GM21825 (cell line): Measurements from ENCODE around the gene INPP5E.
"Not testable (repeated sequence)": the region's sequence is repeated elsewhere in the genome, so short reads cannot be mapped to it uniquely, and the experiment has no call there.

Experiments used
- ATAC-seq: cut with Tn5 transposase; IDR thresholded peaks from one replicate; pipeline ENCODE4 v1.9.1; 2021; ENCODE audit warnings: mild to moderate bottlenecking, moderate library complexity; ENCODE audit not compliant: unreplicated experiment

INPP5E gene

DNA sequence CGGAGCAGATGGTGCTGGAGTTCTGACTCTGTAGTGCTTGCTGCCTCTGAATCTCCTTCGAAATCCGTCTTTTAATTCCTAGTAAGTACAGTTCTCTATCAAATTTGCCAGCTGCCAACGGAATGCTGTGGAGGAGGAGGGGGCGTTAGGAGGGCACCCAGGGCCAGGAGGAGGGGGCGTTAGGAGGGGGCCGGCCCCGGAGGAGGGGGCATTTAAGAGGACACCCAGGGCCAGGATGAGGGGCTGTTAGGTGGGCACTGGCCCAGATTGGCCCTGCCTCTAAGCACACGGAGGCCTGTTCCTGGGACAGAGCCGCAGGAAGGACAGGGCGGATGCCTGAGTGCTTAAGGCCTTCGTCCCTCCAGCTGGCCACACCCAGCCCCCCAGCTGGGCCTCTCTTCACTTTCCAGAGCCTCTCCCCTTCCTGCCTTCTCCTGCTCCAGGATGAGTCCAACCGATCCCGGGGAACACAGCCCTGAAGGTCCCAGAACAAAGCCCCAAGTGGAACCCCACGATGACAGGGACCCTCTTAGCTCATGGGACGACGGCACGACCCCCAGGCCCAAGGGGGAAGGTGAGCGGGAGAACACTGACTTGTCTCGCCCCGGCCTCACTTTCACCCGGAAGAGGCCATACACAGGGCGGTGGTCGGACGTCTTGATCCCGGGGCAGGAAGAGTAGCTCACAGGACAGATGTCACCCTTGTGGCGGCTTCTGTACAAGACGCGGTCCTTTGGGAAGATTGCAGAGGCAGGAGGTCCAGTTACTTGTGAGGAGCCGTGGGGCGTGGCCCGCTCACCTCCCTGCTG, 9.8 kb downstream of the INPP5E start:
- ATAC-seq = no peak

DNA sequence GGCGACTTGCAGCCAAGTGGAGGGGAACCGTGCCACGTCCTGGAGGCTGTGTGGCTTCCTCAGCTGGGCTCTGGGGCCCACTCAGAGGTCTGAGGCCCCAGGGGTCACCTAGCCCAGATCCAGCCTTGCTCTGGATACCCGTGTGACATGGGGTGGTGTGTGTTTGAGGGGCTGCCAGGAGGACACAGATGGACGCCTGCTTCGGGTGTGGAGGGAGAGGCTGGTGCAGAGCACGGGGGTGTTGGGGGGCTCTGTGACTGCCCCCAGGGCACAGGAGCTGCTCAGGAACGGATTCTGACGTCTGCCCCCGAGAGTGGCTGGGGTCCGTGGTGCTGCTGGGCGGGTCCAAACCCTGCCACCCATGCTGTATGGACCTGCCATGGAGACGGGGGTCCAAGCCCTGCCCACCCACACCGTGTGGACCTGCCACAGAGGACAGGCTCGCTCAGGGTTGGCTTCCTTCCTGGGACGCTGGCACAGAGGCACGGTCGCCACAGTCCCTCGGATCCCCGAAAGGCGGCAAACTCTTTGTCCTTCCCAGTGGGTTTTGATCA, 10.5 kb downstream of the INPP5E start:
- no peak for ATAC-seq

DNA sequence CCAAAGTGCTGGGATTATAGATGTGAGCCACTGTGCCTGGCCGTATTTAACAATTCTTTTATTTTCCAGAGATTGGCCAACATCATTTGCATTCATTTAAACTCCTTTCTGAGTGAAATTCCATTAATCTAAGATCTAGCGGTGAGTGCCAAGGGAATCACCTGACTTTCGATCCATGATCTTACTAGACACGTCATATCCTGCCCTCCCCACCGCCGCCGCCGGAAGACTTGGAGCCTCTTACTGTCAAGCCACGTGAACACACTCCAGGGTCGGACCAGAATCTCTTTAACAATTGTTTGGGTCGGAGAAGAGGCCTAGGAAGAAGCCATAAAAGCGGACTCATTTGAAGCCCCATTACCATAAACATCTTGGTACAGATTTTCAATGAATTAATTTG, 12.9 kb downstream of the INPP5E start:
- ATAC-seq = no peak

DNA sequence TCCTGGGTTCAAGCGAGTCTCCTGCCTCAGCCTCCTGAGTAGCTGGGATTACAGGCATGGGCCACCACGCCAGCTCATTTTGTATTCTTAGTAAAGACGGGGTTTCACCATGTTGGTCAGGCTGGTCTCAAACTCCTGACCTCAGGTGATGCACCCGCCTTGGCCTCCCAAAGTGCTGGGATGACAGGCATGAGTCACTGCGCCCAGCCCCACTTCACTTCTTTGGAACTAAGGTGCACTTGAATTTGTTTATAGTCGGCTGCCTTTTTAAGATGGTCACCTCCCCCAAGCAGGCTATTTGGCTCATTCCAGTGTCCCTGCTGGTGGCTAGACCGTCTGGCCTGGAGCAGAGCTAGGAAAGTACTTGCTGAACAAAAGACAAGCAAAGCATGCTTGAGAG, 14.3 kb downstream of the INPP5E start:
- not testable (repeated sequence) for ATAC-seq

DNA sequence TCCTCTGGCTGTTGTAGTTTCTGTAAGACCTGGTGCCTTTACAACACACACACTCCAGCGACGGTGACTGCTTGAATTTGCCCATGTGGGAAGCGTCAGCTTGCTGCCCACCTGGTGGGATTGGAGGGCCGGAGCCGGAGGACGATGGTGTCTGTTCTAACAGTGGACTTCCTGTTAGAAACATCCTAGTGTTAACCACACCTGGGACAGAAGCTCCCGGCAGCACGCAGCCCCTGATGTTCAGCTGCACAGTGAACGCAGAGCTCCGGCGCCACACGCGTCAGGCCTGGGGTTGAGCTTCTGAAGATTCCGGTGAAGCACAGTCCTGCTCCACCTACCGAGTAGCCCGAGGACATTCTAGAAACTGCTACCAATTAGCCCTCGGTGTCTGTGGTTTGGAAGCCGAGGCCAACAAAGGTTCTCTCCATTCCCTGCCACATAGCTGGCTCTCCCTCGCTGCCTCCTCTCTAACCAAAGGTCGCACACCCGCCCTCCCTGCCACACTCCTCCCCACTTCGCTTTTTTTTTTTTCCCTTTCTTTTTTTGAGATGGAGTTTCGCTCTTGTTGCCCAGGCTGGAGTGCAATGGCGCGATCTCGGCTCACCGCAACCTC, 14.8 kb downstream of the INPP5E start:
- no peak for ATAC-seq

DNA sequence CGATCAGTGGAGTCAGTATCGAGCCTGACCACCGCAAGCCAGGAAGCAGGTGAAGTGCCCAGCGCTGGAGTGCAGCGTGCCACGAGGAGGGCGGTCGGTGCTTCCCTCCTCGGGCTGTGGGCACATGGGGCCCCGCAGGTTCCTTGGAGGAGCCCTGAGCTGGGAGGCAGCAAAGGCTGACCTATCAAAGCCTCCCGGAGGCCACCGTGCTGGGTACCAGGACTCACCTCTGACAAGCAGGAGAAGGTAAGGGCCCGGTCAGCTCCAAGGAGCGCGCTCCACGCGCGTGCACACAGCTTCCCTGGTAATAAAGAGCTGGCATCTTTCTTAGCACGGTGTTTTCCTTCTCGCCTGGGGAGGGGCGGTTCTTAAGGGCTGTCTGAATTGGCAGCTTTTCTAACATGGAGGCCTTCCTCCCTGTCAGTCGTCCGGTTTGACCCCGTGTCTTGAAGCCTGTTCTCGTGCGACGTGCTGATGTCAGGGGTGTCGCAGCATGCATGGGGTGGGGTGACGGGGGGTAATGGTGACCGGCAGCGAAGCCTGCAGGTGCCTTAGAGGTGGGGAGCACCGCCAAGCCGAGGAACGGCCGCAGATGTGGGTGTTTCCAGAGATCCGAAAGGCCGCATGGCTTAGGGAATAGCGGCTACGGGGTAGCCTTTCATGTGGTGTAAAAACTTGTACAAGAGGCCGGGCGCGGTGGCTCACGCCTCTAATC, 16.1 kb downstream of the INPP5E start:
- no peak for ATAC-seq

DNA sequence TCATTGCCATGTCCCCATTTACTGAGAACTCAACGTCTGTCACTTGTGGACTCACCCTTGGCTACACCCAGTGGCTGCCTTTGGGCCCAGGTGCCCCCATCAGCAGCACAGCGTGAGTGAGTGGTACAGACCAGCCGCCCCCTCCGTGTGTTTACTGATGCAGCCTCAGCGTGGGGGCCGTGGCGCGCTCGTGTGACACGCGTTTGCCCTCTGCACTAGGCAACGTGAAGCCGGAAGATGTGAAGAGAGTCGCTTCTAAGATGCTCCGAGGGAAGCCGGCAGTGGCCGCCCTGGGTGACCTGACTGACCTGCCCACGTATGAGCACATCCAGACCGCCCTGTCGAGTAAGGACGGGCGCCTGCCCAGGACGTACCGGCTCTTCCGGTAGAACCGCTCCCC, 16.8 kb downstream of the INPP5E start:
- no peak for ATAC-seq

DNA sequence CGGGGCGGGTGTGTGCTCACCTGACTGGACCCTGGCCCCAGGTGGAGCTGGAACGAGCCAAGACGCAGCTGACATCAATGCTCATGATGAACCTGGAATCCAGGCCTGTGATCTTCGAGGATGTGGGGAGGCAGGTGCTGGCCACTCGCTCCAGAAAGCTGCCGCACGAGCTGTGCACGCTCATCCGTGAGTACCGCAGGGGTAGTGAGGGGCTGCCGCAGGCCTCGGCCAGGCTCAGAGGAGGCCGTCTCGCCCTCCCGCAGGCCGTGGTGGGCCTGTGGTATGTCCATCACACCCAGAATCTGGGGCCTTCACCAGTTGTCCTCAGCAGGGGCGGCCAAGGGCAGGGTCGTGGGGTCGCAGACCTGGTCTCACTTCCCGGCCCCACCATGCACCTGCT, 17.9 kb downstream of the INPP5E start:
- ATAC-seq = no peak

DNA sequence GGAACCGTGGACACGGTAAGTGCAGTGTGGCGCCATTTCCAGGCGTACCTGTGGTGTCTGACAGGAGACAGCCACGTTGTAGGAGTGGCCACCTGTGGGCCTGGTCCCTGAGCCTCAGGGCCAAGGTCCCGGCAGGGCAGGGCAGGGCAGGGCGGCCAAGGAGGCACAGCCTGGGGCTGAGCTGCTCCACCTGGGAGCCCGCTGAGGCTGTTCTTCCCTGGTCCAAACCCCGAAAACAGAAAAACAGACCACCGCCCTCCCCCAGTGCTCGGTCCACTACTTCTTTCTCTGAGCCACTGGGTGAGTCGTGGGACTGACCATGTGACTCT, 20.6 kb downstream of the INPP5E start:
- no peak for ATAC-seq

DNA sequence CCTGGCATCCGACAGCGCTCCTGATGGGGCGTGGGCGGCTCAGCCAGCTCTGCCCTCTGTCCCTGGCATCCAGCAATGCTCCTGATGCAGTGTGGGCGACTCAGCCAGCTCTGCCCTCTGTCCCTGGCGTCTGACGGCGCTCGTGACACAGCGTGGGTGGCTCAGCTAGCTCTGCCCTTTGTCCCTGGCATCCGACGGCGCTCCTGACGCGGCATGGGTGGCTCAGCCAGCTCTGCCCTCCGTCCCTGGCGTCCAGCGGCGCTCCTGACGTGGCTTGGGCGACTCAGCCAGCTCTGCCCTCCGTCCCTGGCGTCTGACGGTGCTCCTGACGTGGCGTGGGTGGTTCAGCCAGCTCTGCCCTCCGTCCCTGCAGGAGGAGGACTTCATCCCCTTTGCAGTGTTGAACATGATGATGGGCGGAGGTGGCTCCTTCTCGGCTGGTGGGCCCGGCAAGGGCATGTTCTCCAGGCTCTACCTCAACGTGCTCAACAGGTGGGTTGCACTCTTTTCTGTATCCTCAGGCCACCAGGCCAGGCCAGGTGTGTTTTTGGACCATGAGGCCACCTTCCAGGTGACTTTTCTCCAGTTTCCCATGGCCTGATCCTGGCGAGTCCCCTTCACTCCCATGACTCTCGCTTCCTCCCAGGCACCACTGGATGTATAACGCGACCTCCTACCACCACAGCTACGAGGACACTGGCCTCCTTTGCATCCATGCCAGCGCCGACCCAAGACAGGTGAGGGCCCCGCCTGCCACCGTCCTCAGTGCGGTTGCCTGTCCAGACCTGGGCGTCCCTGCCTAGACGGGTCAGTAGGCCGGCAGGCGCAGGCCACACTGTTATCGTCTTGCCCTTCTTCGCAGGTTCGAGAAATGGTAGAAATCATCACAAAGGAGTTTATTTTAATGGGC, 21.2 kb downstream of the INPP5E start:
- no peak for ATAC-seq

DNA sequence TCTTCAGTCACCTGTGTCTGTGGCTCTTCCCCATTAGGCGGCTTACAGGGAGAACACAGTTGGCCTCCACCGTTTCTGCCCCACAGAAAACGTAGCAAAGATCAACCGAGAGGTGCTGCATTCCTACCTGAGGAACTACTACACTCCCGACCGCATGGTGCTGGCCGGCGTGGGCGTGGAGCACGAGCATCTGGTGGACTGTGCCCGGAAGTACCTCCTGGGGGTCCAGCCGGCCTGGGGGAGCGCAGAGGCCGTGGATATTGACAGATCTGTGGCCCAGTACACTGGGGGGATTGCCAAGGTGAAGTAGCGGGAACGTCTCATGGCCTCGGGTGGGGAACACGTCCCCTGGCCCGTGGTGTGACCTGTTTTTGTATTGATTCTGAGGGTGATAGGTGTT, 22.7 kb downstream of the INPP5E start:
- no peak for ATAC-seq

DNA sequence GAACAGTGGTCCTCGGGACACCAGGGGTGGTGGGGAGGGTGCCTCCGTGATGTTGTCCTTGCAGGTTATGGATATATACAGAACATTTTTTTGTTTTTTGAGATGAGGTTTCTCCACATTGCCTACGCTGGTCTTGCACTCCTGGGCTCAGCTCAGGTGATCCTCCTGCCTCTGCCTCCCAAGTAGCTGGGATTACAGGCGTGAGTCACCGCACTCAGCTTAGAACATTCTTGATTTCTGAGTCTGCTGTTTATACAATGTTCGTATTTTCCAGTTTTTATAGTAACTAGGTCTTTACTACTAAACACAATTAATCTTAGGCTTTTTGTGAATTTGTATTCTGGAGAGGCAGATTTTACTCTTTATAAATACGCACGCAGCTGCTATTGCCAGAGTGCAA, 23.2 kb downstream of the INPP5E start:
- ATAC-seq = no peak

DNA sequence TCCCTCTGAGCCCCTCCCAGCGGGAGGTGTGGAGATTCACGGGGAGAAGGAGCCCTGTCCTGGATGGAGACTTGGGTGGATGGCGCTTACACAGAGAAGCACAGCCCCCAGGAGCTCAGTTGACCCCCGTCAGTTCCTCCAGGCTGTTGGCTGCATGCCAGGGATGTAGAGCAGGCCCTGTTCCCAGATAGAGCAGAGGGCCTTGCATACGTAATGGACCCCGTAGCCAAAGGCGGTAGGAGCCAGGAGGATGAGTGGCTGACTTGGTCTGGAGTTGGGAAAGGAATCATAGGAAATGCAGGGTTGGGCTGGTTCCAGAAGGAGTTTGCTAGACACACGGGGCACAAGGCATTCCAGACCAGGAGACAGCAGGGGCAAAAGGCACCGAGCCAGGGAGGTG, 26.7 kb downstream of the INPP5E start:
- no peak for ATAC-seq

DNA sequence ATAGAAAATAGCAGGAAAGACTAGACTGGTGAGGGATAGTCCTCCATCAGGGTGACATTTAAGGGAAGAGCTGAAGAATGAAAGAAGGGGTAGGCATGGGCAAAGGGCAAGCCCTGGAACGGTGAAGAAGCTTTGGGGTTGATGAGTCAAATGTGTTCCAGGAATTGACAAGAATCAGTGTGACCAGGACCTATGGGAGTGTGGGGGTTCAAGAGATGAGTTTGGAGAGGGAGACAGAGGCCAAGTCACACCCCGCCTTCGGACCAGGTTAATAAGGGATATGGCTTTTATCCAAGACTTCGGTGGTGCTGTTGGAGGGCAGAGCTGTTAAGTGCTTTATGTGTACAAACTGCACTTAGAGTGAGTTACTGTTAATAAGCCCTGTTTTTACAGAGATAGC, 28.3 kb downstream of the INPP5E start:
- ATAC-seq = no peak

DNA sequence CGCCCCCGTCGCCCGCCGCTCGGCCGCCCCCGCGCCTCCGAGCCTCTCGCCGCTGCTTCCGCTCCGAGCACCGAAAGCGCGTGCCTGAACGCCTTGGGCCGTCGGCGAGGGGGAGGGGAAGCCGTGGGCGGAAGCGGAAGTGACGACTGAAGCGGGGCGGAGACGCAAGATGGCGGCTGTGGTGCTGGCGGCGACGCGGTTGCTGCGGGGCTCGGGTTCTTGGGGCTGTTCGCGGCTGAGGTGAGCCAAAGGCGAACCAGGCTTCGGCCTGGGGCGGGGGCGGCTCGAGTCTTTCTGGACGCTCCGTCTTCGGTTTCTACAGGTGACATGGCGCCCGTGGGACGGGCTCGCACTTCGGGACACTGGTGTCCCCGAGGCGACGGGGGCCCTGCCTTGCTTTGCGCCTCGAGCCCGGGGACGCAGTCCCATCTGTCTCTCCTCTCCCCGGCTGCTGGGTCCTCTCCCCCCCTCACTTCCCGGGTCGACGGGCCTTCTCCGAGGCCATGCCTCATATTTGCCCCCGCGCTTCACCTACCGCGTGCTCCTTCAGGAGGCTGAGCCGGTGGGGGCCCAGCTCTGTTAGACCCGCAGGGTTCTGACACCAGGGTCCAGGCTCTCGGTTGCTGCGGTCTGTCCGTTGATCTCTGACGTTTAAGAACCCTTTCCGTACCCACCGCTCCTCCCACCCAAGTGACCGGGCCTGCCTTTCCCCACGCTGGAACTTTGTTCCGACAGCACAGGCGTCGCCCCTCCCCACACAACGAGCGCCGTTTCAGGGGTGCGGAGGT, 29.0 kb downstream of the INPP5E start, which contains the start of the genes ENTR1 and PMPCA:
Gene ENTR1, minus strand, starts transcription at position 115 of the 788 bp plus-strand sequence. CDS start 217 bp downstream, outside the sequence.
Gene PMPCA, plus strand, starts transcription at position 159 of the 788 bp plus-strand sequence. Its CDS starts 11 bp downstream, at position 170.
- peak; percentile 75 for ATAC-seq

DNA sequence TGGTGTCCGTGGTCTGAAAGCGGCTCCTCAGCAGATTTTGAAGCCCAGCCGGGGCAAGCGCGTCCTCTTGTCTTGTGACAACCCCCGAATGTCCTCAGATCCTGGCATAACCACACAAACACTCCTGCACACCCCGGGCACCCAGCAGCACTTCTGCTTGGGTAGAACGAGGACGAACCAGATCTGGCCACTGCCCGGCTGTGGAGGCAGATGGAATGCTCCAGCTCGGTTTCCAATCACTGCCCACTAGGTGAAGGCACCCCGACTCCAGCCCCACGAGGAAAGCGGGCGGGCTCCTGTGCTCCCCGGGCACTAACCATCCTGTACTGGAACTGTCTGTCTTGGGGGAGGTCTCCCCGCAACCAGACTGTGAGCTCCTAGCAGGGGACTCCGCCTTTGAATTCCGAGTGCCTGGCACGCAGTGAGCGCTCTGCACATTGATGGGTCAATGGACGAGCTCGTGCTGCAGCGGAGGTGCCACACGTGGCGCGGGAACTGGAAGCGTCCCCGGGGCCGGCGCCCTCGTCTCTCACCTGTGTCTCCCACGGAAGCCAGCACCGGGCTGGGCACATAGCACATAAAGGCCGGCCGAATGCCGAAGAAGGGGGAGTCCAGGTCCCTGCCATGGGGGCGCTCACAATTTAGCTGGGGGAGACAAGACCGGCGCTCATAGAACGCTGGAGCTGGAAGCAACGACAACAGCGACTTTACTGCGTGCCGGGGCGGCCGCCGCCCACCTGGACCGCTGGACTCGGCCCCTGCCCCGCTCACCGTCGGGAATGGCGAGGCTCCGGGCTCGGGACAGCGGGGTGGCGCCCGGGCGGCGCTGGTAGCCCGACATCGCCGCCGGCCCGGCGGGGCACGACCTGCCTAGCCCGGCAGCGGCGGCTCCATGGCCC, 29.8 kb downstream of the INPP5E start:
- peak; percentile 13 for ATAC-seq

DNA sequence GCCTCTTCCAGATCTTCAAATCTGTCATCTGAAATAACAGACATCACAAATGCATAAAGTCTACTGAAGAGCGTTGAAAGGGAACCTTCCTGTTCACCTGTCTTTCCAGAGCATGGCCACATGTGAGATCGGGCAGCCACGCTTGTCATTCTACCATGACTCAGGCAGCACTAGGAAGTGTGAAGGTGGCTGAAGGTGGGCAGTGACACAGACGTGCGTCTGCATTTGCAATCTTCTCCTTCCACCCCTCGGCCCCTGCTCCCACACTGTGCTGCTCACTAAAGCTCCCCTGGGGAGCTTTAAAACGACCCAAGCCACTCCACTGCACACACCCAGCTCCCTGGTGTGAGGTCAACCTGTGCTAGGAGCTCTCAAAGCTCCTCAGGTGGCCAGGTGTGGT, 31.7 kb downstream of the INPP5E start:
- ATAC-seq = no peak

DNA sequence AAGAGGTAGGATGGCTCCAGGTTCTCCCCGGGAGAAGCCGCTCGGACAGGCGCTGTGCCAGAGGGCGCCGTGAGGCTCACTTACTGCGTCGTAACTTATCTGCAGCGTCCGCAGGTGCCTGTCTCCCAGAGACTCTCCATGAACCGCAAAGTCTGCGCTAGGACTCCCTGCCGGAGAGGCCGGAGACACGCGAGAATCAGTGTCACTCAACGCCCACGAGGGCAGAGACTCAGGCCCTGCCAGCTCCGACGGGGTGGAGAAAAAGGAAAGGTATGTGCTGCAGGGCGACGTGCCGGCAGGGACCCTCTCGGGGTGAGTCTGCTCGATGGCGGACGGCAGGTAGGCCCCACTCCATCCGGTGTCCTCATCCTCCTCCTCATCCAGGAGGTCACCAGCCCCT, 32.6 kb downstream of the INPP5E start:
- ATAC-seq = not testable (repeated sequence)

DNA sequence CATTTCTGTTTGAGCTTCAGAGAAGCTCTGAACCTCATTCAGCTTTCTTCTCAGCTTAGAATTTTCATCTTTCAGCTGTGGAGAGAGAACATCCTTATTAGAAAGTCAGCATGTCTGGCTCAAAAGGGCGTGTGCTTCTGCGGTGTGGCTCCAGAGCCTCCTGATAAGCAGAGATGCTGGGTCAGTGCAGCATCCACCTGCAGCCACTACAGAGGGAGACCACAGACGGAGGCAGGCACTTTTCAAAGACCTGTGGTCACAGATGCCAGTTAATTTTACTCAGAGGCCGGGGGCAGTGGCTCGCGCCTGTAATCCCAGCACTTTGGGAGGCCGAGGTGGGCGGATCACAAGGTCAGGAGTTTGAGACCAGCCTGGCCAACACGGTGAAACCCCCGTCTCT, 33.7 kb downstream of the INPP5E start:
- ATAC-seq = not testable (repeated sequence)
